HG02852 (cell line): ENCODE measurements around the gene MMD2.

ENCODE experiments used
- ATAC-seq: cut with Tn5 transposase; IDR thresholded peaks from one replicate; pipeline ENCODE4 v1.9.1; 2021; ENCODE audit warnings: mild to moderate bottlenecking, moderate library complexity; ENCODE audit not compliant: unreplicated experiment

The MMD2 gene

GRCh38 chr7:4871930-4872675, 86.9 kb downstream of the MMD2 start:
- no peak for ATAC-seq

- ATAC-seq: no peak
Measured at GRCh38 chr7:4871056-4871680, 87.8 kb downstream of the MMD2 start.

GRCh38 chr7:4868493-4868892, 90.5 kb downstream of the MMD2 start:
- no peak for ATAC-seq

GRCh38 chr7:4866528-4867496, 92.2 kb downstream of the MMD2 start:
- ATAC-seq: no peak

- ATAC-seq: no peak
Measured at GRCh38 chr7:4862156-4862555, 96.8 kb downstream of the MMD2 start.

GRCh38 chr7:4861673-4862072, 97.3 kb downstream of the MMD2 start, which contains the start of gene PAPOLB:
Gene PAPOLB (minus strand): TSS chr7:4862030. CDS start chr7:4861810, 220 bp downstream.
- no peak for ATAC-seq

GRCh38 chr7:4861227-4861626, 97.8 kb downstream of the MMD2 start:
- ATAC-seq: no peak

- ATAC-seq: no peak
Measured at GRCh38 chr7:4857189-4857588, 101.8 kb downstream of the MMD2 start.

GRCh38 chr7:4856336-4857057, 102.5 kb downstream of the MMD2 start:
- ATAC-seq: no peak
